HEK293 (cell line): ENCODE measurements around the gene TFPT.

ENCODE experiments used
- BCL11A ChIP-seq: fragments of 450-650 bp; formaldehyde crosslinking; IDR thresholded peaks from 2 replicates; pipeline ENCODE4 v1.5.1; 2016; ENCODE audit warnings: low read depth, missing biosample characterization, missing genetic modification characterization
- GLIS2 ChIP-seq: fragments of 450-650 bp; formaldehyde crosslinking; IDR thresholded peaks from 2 replicates; pipeline ENCODE4 v1.5.1; 2016; ENCODE audit warnings: missing biosample characterization, missing genetic modification characterization
- REPIN1 ChIP-seq: fragments of 450-650 bp; formaldehyde crosslinking; IDR thresholded peaks from 2 replicates; pipeline ENCODE4 v1.5.1; 2017; ENCODE audit warnings: missing biosample characterization, missing genetic modification characterization, low read depth
- ZNF274 ChIP-seq, 2 experiments: fragments of 200-500 bp in 1 of 2; fragments of 450-650 bp in 1 of 2; sonication (Bioruptor generic) in 1 of 2; formaldehyde crosslinking in 1 of 2; IDR thresholded peaks; 2 replicates each; pipeline versions ENCODE4 v1.5.1 to v1.6.1; 2014 to 2016; ENCODE audit warnings: borderline replicate concordance in 1 of 2, inconsistent platforms in 1 of 2, low read length in 1 of 2, missing biosample characterization in 1 of 2, missing genetic modification characterization in 1 of 2
- ZNF623 ChIP-seq: fragments of 450-650 bp; formaldehyde crosslinking; IDR thresholded peaks from 2 replicates; pipeline ENCODE4 v1.5.1; 2016; ENCODE audit warnings: missing biosample characterization, missing genetic modification characterization
- TF ChIP-seq, protein P1 (sequence below): fragments of 450-650 bp; formaldehyde crosslinking; IDR thresholded peaks from 2 replicates; pipeline ENCODE4 v1.5.1; 2016; ENCODE audit warnings: missing biosample characterization, missing genetic modification characterization
- TF ChIP-seq, protein P2 (sequence below): fragments of 450-650 bp; formaldehyde crosslinking; IDR thresholded peaks from 2 replicates; pipeline ENCODE4 v1.5.1; 2016; ENCODE audit warnings: missing biosample characterization, missing genetic modification characterization
- TF ChIP-seq, protein P3 (sequence below): fragments of 450-650 bp; formaldehyde crosslinking; IDR thresholded peaks from 2 replicates; pipeline ENCODE4 v1.5.1; 2016; ENCODE audit warnings: missing biosample characterization, missing genetic modification characterization, low read depth
- TF ChIP-seq, protein P4 (sequence below): fragments of 450-650 bp; formaldehyde crosslinking; IDR thresholded peaks from 2 replicates; pipeline ENCODE4 v1.5.1; 2016; ENCODE audit warnings: missing biosample characterization, missing genetic modification characterization, low read depth

DNA sequence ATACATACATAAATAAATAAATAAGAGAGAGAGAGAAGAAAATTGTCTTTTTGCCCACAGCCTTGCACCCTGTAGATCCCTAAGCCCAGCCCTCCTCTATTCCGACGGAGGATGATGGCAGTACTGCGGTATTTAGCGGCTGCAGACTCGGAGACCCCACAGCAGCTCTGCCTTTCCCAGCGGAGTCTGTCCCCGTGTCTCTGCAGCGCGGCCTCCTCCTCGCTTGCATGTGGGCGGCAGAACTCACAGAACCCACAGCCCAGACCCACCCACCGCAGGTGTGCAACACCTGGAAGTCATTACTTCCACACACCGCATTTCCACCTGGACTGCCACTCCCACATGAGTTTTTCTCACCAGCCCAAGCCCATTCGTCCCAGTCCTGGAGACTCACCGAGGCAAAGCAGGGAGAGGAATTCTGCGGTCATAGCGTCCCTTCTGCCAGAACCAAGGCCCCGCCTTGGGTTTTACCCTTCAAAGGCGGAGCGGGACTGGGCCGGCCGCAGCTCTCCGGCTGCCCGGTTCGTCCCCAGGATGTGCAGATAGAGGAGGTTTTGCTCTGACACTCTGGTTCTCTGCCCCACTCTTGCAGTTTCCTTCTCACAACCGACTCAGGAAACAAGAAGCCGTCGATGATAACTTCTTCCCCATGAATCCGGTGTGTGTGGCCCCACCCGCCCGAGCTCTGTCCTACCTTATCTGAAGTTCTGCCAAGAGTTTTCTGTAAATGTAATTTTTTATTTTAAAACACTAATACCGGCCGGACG is 51.9 kb downstream of the TFPT start, which contains the start of gene VSTM1:
- TF ChIP-seq, protein P1, sequence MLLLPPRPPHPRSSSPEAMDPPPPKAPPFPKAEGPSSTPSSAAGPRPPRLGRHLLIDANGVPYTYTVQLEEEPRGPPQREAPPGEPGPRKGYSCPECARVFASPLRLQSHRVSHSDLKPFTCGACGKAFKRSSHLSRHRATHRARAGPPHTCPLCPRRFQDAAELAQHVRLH (tag by site-specific recombination), result no peak
- TF ChIP-seq, protein P2, sequence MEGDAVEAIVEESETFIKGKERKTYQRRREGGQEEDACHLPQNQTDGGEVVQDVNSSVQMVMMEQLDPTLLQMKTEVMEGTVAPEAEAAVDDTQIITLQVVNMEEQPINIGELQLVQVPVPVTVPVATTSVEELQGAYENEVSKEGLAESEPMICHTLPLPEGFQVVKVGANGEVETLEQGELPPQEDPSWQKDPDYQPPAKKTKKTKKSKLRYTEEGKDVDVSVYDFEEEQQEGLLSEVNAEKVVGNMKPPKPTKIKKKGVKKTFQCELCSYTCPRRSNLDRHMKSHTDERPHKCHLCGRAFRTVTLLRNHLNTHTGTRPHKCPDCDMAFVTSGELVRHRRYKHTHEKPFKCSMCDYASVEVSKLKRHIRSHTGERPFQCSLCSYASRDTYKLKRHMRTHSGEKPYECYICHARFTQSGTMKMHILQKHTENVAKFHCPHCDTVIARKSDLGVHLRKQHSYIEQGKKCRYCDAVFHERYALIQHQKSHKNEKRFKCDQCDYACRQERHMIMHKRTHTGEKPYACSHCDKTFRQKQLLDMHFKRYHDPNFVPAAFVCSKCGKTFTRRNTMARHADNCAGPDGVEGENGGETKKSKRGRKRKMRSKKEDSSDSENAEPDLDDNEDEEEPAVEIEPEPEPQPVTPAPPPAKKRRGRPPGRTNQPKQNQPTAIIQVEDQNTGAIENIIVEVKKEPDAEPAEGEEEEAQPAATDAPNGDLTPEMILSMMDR (tag by site-specific recombination), result no peak
- TF ChIP-seq GLIS2 (tag by site-specific recombination) (no peak), BCL11A (no peak), ZNF274 (IDR thresholded peaks at IDR 0.05; ENCODE audit: low read length) (no peak), ZNF274 (tag by site-specific recombination; IDR thresholded peaks at IDR 0.05; ENCODE audit: borderline replicate concordance) (no peak), ZNF623 (no peak), REPIN1 (no peak)
- TF ChIP-seq, protein P3, sequence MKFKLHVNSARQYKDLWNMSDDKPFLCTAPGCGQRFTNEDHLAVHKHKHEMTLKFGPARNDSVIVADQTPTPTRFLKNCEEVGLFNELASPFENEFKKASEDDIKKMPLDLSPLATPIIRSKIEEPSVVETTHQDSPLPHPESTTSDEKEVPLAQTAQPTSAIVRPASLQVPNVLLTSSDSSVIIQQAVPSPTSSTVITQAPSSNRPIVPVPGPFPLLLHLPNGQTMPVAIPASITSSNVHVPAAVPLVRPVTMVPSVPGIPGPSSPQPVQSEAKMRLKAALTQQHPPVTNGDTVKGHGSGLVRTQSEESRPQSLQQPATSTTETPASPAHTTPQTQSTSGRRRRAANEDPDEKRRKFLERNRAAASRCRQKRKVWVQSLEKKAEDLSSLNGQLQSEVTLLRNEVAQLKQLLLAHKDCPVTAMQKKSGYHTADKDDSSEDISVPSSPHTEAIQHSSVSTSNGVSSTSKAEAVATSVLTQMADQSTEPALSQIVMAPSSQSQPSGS, result no peak
- TF ChIP-seq, protein P4, sequence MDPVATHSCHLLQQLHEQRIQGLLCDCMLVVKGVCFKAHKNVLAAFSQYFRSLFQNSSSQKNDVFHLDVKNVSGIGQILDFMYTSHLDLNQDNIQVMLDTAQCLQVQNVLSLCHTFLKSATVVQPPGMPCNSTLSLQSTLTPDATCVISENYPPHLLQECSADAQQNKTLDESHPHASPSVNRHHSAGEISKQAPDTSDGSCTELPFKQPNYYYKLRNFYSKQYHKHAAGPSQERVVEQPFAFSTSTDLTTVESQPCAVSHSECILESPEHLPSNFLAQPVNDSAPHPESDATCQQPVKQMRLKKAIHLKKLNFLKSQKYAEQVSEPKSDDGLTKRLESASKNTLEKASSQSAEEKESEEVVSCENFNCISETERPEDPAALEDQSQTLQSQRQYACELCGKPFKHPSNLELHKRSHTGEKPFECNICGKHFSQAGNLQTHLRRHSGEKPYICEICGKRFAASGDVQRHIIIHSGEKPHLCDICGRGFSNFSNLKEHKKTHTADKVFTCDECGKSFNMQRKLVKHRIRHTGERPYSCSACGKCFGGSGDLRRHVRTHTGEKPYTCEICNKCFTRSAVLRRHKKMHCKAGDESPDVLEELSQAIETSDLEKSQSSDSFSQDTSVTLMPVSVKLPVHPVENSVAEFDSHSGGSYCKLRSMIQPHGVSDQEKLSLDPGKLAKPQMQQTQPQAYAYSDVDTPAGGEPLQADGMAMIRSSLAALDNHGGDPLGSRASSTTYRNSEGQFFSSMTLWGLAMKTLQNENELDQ (tag by site-specific recombination), result no peak
